HG02763 (cell line): ENCODE results near the gene CACNA2D3.
"Not testable (repeated sequence)": the region's sequence is repeated elsewhere in the genome, so short reads cannot be mapped to it uniquely, and the experiment has no call there.

Experiments used
- ATAC-seq: cut with Tn5 transposase; IDR thresholded peaks from one replicate; pipeline ENCODE4 v1.9.1; 2021; ENCODE audit warnings: mild to moderate bottlenecking, moderate library complexity; ENCODE audit not compliant: unreplicated experiment

CACNA2D3 gene

DNA sequence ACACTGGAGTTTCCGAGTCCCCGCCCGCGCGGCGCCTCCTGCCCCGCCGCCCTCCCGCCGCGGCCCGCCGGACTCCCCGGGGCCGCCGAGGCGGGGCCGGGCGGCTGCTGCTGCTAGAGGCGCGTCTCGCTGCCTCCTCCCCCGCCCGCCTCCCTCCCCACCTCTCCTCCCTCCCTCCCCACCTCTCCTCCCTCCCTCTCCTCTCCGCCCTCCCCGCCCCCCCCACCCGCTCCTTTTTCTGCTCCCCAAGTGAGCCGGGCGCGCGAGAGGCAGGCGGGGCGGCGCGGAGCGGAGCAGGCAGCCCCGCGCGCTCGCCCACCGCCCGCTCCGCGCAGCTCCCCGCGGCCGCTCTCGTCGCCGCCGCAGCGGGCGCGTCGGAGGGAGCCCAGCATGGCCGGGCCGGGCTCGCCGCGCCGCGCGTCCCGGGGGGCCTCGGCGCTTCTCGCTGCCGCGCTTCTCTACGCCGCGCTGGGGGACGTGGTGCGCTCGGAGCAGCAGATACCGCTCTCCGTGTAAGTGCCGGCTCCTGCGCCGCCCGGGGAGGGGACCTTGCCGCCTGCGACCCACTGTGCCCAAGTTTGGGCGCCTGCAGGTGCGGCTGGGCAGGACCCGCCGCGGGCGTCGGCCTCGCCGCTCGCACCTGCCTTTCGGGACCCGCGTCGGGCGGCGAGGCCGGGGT, at the start of gene CACNA2D3:
Gene CACNA2D3 (plus strand): TSS at position 229 of the 679 bp plus-strand sequence.
- ATAC-seq = no peak

DNA sequence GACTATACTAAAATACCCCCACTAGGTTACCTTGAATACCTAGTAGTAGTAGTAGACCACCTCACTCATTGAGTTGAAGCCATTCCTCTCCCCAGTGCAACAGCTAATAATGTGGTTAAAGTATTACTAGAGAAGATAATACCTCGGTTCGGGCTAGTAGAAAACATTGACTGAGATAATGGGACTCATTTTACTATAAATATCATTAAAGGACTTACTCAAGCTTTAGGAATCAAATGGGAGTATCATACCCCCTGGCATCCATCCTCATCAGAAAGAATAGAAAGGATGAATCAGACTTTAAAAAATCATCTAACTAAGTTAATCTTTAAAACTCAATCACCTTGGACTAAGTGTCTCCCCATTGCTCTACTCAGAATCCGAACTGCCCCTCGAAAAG, 49.0 kb upstream of the CACNA2D3 start:
- ATAC-seq = no peak

GRCh38 chr3:54079314-54079713, 43.0 kb upstream of the CACNA2D3 start:
- no peak for ATAC-seq

GRCh38 chr3:54079730-54080325, 42.5 kb upstream of the CACNA2D3 start:
- no peak for ATAC-seq

DNA sequence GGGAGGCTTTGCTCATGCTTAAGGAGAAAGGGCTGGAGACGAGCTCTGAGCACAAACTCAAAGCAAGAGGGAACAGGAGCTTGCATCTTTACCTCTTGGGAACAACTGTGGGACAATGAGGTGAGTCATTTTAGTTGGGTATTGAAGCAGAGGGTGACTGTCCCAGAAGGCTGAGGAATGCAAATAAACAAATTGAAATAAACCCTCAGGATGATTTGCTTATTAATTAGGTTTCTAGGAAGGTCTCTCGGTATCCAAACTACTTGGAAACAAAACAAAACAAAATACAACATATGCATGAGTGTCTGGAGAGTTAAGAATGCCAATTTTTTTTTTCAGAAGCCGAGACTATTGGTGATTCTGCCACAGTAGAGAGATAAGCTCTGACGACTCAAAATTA, 38.4 kb upstream of the CACNA2D3 start:
- ATAC-seq = no peak

DNA sequence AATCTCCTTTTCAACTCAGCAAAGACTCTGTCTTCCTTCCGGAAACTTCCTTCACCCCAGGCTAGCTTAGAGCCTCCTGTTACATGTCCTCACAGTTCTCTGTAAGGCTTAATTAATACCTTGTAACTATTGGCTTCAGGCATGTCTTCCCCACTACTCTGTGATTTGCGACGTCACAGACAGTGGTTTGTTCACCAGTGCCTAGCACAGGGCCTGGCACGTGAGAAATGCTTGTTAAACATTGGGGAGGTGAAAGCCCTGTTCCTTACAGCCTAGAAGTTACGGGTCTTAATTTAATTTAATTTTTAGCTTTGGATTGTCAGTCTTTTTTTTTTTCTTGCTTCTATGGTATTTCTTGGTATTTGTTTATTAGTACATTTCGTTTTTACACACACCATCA, 36.4 kb upstream of the CACNA2D3 start:
- no peak for ATAC-seq

DNA sequence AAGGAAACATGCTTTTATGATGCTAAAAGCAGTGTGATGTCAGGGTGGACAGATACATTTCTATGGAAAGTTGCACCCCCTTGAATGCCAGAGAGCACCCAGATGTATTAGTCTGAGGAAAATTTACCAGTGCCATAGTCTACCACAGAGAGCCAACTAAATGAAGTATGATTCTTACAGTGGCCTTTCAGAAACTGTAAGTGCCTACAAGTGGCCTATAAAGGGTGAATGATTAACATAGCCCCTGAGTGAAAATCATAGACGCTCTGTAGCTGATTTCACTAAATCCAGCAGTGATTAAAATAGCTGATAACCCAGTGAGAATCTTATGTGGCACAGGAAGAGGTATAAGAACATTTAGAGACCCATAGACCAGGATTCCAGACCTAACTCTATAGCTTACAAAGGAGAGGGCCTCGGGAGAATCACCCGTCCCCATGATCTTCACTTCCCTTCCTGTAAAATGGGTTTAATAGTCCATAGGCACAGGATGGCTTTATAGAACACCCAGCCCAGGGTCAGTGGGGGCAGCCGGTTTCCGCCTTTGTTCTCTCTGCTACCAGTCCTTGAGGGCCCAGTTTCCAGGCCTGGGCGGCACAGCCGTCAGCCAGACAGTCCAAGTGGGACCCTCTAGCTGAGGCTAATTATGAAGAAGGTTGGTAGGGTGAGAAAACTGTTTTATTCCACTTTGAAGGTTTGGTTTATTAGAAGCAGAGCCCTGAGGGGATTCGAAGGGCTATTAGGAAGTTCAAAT, 35.5 kb upstream of the CACNA2D3 start:
- ATAC-seq = no peak

DNA sequence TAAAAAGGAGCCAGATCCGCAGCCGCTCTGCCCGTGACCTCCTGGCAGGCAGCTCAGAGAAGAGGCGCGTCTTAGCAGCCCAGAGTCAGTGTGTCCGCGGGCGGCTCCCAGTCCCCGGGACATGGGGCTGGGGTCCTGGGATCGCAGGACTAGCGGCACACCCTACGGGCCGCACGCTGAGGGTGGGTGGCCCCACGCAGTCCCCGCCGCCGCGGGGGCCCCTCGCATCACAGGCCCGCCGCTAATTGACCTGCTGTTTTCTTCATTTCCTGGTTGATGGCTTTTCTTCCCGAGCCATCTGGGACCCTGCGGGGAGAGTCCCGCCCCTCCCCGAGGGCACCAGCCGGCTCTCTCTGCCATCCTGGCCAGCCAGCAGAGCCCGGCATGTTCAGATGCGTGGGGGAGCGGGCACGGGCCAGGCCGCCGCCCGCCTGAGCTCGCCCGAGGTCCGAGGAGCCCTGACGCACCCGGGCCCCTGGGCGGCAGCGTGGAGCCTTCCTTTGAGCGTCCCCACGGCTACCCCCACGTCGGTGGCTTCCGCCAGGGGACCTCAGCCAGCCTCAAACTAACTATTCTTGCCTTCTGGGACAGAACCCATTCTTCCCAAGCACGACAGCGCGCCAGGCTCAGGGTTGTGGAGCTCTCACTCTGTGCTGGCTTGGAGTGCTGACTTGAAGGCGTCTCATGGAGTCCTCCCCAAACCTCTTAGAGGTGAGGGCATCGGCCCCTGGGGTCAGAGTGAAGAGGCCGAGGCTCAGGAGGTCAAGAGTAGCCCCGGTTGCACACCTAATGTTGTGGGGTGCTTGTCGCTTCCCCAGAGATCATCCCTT, 34.6 kb upstream of the CACNA2D3 start:
- no peak for ATAC-seq

GRCh38 chr3:54093491-54094248, 28.7 kb upstream of the CACNA2D3 start:
- ATAC-seq = no peak

- no peak for ATAC-seq
Observed at GRCh38 chr3:54094926-54095325, 27.4 kb upstream of the CACNA2D3 start.

GRCh38 chr3:54099381-54099780, 23.0 kb upstream of the CACNA2D3 start:
- no peak for ATAC-seq

- no peak for ATAC-seq
Observed at GRCh38 chr3:54104084-54104483, 18.3 kb upstream of the CACNA2D3 start.

DNA sequence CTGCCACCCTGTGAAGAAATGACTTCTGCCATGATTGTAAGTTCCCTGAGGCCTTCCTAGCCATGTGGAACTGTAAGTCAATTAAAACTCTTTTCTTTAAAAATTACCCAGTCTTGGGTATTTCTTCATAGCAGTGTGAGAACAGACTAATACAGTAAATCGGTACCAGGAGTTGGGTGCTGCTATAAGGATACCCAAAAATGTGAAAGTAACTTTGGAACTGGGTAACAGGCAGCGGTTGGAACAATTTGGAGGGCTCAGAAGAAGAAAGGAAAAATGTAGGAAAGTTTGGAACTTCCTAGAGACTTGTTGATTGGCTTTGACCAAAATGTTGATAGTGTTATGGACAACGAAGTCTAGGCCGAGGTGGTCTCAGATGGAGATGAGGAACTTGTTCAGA, 6.2 kb upstream of the CACNA2D3 start:
- not testable (repeated sequence) for ATAC-seq

DNA sequence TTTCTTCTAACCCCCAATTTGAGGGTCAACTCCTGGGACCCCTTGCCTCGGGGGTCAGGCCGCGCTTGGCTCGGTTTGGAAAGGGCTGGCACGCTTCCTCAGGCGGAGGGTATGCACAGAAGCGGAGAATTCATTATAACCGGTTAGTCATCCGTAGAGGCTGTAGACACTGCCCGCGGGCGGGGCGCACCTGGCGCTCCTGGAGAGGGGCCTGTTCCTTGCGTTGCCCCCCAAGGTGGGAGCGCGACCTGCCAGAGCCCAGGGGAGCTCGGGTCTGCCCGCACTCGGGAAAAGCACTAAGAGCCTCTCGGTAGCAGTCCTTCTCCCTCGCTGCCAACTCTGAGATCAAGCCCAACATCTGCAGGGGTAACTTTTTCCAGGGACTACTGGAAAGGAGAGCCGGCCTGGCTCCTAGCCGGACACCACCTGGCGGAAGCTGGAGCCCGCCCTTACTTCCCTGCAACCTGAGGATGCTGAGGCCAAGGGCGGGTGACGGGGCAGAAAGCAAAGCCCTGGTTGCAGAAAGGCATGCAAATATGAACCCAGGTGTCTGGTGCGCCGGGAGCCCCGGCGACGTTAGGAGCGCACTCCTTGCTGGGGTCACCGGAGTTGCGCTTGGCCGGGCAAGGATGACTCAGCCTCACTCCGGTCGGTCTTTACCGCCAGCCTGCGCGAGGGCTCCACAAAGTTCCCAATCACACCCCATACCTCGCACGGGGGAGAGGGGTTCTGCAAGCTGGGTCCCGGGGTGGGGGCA, 1.5 kb upstream of the CACNA2D3 start:
- ATAC-seq = no peak

DNA sequence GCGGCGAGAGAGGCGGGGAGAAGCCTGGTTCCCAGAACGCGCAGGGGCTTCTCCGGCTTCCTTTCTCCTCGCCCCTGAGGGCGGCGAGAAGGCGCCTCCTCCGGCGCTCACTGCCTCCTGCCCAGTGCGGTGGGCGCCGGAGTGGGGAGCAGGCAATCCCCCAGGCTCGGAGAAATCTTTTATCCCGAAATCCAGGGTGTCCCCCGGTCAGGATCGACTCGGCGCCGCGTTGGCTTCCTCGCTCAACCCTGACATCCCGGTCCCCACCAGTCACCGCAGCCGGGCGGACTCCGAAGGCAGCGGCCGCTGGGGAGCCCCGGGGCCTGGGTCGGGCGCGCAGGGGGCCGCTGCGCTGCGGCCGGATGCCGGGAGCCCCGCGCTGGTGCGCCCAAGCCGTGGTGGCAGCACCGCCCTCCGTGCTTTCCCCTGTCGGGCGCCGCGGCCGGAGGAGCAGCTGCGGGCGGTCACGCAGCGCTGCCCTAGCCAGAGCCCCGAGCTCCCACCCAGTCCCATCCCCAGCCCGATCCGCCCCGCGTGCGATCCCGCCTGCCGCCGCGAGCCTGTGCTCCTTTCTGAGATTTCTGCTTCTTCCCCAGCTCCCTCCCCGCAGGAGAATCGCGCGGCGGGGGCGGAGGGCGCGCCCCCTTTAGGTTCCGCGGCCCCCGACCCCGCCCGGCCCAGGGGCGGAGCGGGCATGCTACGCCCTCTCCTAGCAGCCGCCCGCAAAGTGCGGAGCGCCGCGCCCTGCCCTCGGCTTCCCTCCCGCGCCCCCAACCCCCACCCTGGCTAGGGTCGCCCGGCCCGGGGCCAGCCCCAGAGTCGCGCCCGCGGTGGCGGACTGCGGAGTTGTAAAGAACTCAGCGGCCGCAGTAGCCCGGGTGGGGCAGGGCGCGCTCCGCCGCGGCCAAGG, 683 bp upstream of the CACNA2D3 start:
- ATAC-seq = no peak

DNA sequence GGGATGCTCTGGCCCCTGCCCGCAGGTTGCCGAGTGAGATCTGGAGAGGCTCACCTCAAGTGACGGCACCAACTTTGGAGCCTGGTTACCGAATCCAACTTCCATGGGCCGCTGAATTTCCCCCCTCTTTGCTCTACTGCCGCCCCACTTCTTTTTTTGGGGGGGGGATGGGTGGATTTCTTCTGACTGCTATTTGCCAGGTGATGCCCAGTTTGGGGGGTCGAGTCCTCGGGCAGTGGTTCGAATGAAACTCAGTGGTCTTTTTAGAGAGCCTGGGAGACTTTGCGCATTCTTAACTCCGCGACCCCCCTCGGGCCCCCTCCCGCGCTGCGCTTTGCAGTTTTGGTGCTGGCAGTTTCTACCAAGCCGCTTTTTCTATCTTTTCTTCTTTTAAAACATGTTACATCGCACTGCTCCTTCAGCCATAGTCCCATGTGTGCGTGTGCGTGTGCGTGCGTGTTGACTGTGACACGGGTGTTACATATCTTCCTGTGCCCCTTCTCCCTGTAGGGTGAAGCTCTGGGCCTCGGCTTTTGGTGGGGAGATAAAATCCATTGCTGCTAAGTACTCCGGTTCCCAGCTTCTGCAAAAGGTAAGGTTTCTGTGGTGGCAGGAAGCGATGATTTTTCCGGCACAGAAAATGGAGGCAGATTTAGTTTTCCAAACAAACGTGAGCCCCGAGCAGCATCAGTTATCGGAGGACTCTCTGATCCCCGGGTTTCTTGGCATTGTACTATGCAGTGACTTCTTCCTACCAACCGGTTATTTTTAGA, 837 bp downstream of the CACNA2D3 start:
- ATAC-seq = no peak

- no peak for ATAC-seq
Observed at GRCh38 chr3:54123776-54124196, 1.4 kb downstream of the CACNA2D3 start.

DNA sequence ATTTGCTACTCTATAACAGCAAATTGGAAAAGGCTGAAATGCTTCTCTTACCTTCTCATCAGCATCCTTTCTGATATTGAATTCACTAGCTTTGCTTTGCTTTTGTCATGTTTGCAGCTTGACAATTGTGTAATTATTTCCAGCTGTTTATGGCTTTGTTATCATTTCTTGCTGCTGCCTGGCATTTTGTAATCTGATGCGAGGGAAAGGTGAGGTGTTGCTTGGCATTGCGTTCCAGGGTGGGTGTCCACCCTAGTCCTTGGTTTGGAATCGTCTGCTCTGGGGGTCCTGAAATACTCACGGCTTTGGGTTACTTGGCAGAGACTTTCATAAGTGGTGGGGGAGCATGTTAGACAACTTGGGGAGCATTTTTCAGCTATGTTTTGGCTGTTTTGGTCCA, 2.9 kb downstream of the CACNA2D3 start:
- ATAC-seq = no peak
